ENCODE measurements around the gene FOXJ1. TPM values are rescaled to one million over a fixed set of nuclear protein-coding genes. Genes with fewer than 3 reads are reported as not detected.

Gene FOXJ1
- total RNA-seq, 1 donor from 2014 or later: not detected

GRCh38 chr17:76166906-76167305 lies 25.9 kb upstream of the FOXJ1 start:
- intact Hi-C loops (cut with micrococcal nuclease): no loop called here
- no peak for DNase-seq
- H3K4me1 ChIP-seq: no peaks in the 10 kb centered on the region
- H3K9me3 ChIP-seq (replicated peaks): no peaks in the 10 kb centered on the region
- no peaks in the 10 kb centered on the region for H3K36me3 ChIP-seq
- H3K27me3 ChIP-seq (ENCODE audit: low read depth): no peaks in the 10 kb centered on the region
- TF ChIP-seq CTCF (IDR thresholded peaks at IDR 0.05; ENCODE audit: borderline replicate concordance): no peak
- no peak overlapping the region for H3K27ac ChIP-seq (replicated peaks)
- H3K4me3 ChIP-seq: no peak overlapping the region

GRCh38 chr17:76166168-76166567 lies 25.1 kb upstream of the FOXJ1 start:
- Histone ChIP-seq H3K27ac (replicated peaks) (no peak overlapping the region), H3K4me1 (no peaks in the 10 kb centered on the region), H3K4me3 (no peak overlapping the region), H3K9me3 (replicated peaks) (no peaks in the 10 kb centered on the region), H3K36me3 (no peaks in the 10 kb centered on the region), H3K27me3 (ENCODE audit: low read depth) (no peaks in the 10 kb centered on the region)
- intact Hi-C loops (cut with micrococcal nuclease): no loop called here
- TF ChIP-seq CTCF (IDR thresholded peaks at IDR 0.05; ENCODE audit: borderline replicate concordance): no peak
- DNase-seq: no peak

GRCh38 chr17:76164331-76164730 lies 23.3 kb upstream of the FOXJ1 start:
- H3K27me3 ChIP-seq (ENCODE audit: low read depth): no peaks in the 10 kb centered on the region
- H3K9me3 ChIP-seq (replicated peaks): no peaks in the 10 kb centered on the region
- H3K27ac ChIP-seq (replicated peaks): no peak overlapping the region
- no peak for TF ChIP-seq CTCF (IDR thresholded peaks at IDR 0.05; ENCODE audit: borderline replicate concordance)
- intact Hi-C loops (cut with micrococcal nuclease): no loop called here
- H3K4me1 ChIP-seq: no peaks in the 10 kb centered on the region
- DNase-seq: no peak
- H3K36me3 ChIP-seq: no peaks in the 10 kb centered on the region
- no peak overlapping the region for H3K4me3 ChIP-seq

- Histone ChIP-seq H3K27me3 (ENCODE audit: low read depth) (no peaks in the 10 kb centered on the region), H3K4me1 (no peaks in the 10 kb centered on the region), H3K4me3 (no peak overlapping the region), H3K9me3 (replicated peaks) (no peaks in the 10 kb centered on the region), H3K36me3 (peaks cover 4% of the 10 kb centered on the region), H3K27ac (replicated peaks) (no peak overlapping the region)
- intact Hi-C loops (cut with micrococcal nuclease): no loop called here
- no peak for DNase-seq
- no peak for TF ChIP-seq CTCF (IDR thresholded peaks at IDR 0.05; ENCODE audit: borderline replicate concordance)
These were observed 22.9 kb upstream of the FOXJ1 start for GRCh38 chr17:76163919-76164318.

- H3K4me1 ChIP-seq: no peaks in the 10 kb centered on the region
- H3K27ac ChIP-seq (replicated peaks): no peak overlapping the region
- H3K4me3 ChIP-seq: no peak overlapping the region
- no peak for TF ChIP-seq CTCF (IDR thresholded peaks at IDR 0.05; ENCODE audit: borderline replicate concordance)
- DNase-seq: no peak
- H3K9me3 ChIP-seq (replicated peaks): no peaks in the 10 kb centered on the region
- intact Hi-C loops (cut with micrococcal nuclease): no loop called here
- no peaks in the 10 kb centered on the region for H3K27me3 ChIP-seq (ENCODE audit: low read depth)
- peaks cover 13% of the 10 kb centered on the region for H3K36me3 ChIP-seq
These were observed 20.7 kb upstream of the FOXJ1 start for GRCh38 chr17:76161619-76162266.

All from left ventricle myocardium inferior (tissue), 1 donor.